22Rv1 (cell line): Measurements from ENCODE around the gene ADAT3.

Source experiments
- ZFX ChIP-seq: fragments of 450-650 bp; IDR thresholded peaks from 2 replicates; pipeline ENCODE4 v1.6.1; 2017; ENCODE audit warnings: antibody characterized with exemption, borderline replicate concordance
- TF ChIP-seq, protein P1 (sequence below): fragments of 450-650 bp; IDR thresholded peaks from 2 replicates; pipeline ENCODE4 v1.5.1; 2017; ENCODE audit warnings: mild to moderate bottlenecking

DNA sequence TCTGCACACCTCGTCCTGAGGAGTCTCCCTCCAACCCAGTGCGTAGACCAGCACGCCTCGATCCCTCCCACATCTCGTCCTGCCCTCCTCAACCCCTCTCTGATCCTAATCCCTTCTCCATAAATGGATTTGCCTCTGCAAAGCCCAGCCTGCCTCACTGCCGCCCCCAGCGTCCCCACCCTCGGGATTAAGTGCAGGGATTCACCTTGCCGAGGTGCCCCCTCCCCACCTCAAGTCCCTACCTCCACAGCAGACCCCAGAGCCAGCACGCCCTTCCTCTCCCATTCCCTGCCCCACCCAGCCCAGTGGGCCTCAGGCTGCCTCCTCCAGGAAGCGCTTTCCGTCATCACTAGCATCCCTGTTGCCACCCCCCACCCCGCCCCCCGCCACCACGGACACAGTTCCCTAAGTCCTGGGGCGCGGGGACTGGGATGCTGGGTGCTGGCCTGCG, 45.8 kb upstream of the ADAT3 start:
- TF ChIP-seq, protein P1, sequence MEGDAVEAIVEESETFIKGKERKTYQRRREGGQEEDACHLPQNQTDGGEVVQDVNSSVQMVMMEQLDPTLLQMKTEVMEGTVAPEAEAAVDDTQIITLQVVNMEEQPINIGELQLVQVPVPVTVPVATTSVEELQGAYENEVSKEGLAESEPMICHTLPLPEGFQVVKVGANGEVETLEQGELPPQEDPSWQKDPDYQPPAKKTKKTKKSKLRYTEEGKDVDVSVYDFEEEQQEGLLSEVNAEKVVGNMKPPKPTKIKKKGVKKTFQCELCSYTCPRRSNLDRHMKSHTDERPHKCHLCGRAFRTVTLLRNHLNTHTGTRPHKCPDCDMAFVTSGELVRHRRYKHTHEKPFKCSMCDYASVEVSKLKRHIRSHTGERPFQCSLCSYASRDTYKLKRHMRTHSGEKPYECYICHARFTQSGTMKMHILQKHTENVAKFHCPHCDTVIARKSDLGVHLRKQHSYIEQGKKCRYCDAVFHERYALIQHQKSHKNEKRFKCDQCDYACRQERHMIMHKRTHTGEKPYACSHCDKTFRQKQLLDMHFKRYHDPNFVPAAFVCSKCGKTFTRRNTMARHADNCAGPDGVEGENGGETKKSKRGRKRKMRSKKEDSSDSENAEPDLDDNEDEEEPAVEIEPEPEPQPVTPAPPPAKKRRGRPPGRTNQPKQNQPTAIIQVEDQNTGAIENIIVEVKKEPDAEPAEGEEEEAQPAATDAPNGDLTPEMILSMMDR = no peak
- TF ChIP-seq ZFX = no peak
